Measurements from ENCODE around the gene ICE2.
A peak's percentile ranks its signal among the peaks of the same experiment; 100 is the strongest.
"Not testable (repeated sequence)": the region's sequence is repeated elsewhere in the genome, so short reads cannot be mapped to it uniquely, and the experiment has no call there.

Gene ICE2

DNA sequence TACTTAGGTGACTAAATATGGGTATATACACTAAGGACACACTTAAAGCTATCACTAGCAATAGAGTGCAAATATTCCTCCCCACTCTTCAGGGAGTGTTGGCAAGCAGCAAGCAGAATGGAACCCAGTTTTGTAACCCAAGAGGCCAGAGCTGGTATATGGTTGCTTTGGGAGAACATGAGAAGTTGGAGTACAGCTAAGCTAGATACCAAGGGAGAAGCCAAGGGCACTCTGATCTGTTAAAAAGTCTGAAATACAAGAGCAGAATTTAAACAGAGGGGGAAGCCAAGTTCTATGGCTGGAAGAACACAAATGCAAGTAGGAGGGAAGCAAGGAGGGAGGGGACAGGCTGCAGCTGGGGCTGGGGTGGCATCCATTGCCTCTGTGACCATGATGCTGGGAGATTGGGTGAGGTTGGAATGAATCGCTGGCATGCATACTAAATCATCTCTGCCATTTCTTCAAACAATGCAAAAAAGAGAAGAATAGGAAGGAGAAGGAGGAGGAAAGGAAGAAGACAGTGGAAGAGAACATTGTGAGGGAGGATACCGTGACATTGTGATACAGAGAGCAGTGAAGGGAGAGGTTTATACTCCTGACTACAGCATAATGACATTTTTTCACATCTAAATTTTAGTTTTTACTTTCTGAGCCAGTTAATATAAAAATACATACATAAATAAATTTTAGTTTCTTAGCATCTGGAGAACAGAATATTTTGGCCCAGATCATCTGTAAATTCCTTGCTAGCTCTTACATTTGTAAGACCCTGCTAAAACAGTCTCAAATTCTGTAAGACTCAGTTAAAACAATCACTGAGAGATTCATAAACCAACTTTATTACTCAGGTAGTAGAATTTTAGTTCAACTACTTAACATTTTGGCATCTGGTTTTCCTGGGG, 72.2 kb downstream of the ICE2 start:
- DNase-seq (ENCODE audit: low spot score) = no peak

DNA sequence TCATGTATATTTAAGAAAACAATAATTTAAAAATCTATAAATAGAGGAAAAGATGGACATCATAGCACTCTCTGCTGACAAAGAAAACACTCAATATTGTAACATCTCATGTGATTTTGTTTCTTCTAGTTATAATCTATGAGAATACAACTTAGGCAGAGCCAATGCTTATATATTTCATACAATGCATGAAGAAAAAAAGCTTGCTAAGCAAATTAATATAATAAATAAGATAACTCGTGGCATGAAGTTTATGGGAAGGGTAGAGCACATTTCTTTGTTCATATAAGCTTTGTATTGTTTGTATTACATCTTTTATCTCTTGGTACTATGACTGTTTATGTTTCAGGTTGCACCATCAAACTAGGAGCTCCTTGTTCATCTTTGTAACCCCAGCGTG, 73.5 kb downstream of the ICE2 start:
- DNase-seq (ENCODE audit: low spot score) = no peak

DNA sequence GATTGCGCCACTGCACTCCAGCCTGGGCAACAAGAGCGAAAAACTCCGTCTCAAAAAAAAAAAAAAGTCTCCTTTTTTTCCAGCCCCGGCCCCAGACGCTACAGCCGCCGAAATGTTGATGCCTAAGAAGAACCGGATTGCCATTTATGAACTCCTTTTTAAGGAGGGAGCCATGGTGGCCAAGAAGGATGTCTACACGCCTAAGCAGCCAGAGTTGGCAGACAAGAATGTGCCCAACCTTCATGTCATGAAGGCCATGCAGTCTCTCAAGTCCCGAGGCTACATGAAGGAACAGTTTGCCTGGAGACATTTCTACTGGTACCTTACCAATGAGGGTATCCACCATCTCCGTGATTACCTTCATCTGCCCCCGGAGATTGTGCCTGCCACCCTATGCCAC, 74.6 kb downstream of the ICE2 start:
- DNase-seq (ENCODE audit: low spot score) = not testable (repeated sequence)

DNA sequence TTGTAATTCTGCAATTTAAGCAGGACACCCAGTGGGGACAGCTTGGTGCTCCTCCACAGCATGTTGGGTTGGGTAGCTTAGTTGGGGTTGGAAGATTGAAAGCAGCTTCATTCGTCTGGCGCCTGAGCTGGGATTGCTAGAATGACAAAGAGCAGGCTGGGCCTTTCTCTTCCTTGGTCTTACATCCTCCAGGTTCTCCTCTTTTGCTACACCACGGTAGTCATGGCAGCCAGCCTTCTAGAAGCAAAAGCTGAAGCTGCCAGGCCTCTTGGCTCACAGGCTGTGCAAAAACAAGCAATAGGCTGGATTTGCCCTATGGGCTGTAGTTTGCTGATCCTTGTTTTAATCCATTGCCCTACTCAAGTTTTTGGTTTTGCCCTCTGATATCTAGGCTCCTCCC, 78.0 kb downstream of the ICE2 start:
- DNase-seq (ENCODE audit: low spot score) = no peak

DNA sequence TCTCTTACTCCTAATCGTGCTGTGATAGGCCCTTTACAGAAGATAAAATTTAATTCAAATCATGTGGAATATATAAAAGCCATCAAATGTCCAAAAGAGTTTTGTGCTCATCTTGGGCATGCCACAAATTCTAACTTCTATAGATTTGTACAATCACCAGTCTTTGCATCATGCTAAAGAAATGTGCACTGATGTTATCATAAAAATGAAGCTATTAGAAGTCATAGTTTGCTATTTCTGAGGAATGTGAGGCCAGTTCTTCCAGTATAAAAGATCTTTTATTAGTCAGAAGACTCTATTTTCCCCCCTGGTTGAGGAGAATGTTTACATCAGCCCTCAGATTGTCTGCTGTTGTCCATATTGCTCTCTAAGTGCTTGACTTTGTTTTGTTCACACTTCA, 79.0 kb downstream of the ICE2 start:
- no peak for DNase-seq (ENCODE audit: low spot score)

DNA sequence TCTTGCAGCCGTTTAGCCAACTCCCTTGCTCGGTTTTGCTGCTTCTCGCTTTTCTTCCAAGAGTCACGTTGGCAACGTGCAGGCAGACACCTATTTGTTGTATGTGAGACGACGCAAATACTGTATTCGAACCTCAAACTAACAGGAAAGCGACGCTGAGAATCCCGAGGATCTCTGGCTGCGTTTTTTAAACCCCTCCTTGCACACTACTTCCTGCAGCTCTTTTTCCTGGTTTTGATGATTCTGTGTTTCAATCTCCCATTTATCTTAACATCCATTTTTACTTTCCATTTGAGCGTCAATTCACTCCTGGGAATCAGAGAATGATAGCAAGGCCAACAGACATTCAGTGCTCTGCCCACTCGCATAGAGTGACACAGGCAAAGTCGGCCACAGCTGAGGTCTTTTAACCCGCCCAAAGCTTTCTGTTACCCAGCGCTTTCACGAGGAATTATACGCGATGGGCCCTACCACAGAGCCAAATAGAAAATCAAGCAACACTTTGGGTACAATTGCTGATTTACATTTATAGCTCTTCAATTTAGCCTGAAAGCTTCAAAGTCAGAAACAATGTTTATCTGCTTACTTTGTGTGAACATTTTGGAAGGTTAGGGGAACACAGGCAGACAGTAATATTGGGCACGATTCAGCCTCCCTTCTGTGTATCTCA, 79.6 kb downstream of the ICE2 start:
- no peak for DNase-seq (ENCODE audit: low spot score)

DNA sequence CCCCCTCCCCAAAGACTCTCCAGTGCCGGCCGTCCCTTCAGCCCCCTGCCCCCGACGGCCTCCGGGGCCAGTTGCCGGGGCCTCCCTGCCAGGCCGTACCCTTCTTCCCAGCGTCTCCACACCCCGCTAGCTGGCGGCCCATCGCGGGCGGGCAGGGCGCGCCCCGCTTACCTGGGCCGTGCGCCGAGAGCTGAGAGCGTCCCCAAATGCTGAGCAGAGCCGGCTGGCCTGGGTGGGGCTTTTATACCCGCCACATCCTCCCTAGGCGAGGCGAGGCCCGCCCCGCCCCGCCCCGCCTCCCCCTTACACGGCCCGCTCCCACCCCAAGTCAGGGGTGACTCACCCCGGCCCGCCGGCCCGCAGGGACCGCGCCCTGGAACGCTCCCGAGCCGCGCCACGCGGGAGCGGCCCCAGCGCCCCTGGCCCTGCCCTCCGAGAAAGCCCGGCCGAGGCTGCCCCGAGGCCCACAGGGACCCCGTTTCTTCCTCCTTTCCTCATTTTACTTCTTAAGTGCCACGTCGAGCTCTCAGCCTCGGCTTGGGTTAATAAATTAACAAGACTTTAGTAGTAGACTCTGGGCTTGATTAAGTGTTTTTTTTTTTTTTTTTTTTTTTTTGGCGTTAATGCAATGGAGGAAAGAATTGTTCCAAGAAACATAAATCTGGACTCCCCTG, 81.0 kb downstream of the ICE2 start, which contains the start of gene ANXA2:
Gene ANXA2 (minus strand): TSS at position 215 of the 674 bp plus-strand sequence. CDS start 11,911 bp downstream, outside the sequence.
- peak; percentile 96 for DNase-seq (ENCODE audit: low spot score)

DNA sequence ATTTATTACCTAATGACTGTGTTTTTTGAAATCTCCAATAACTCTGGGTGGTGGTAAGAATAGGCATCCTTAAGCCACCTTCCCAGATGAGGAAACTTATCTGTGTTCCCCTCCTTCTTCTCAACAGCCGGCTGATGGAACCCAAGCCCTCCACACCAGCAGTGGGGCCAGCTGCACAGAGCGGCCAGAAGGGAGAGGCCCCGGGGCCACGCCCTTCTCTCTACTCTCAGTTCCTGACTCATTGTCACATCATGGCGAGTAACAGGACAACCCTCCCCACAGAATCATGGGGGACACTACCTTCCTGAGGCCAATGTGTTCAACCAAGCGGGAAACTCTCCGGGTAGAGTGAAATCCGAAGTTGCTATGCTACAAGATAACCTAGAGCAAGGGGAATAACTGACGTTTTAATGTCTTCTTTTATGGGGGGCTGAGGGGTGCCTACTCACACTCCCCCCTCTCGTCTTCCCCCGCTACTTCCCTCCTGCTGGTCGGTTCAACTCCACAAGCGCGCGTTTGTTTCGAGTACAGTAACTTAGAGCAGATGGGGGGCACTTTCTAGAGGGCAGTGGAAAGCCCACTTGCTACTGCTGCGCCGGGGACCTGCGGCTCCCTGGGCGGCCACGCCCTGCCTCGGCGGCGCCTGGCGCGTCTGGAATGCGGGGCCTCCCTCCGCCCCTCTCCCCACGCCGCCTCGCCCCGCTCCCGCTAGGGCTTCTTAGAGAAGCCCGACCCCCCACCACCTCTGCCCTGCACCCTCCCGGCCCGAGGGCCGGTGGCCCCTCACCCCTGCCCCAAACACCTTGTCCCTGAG, 81.8 kb downstream of the ICE2 start:
- peak; percentile 76 for DNase-seq (ENCODE audit: low spot score)

DNA sequence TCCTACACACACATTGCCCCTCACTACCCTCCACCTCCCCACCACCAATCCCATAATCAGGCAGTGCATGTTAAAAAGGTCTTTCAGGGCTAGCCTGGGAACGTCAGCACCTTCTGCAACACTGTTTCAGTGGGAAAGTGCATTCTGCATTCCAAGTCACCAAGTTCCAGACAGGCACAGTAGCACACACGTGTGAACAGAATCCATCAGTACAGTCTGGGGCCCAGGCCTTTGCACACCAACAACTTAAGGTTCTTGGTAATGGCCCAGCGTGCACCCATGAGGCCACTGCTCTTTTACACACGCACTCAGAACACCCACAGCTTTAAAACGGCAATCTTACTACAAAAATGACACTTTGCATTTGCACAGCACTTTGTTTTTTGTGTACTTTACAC, 82.4 kb downstream of the ICE2 start:
- no peak for DNase-seq (ENCODE audit: low spot score)

DNA sequence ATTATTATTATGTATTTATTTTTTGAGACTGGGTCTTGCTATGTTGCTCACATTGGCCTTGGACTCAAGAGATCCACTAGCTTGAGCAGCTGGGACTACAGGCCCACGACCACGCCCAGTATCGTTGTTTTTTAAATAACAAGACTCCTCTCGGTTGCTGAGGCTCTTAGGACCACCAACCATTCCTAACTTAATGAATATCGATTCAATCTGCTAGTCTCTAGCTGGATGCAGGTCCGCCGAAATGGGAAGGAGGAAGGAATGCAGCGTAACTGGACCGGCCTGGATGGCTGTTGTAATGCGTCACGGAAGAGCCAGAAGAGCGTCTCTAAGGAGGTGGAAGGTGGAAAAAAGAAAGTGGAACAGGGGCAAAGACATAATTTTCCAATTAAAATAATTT, 82.8 kb downstream of the ICE2 start:
- no peak for DNase-seq (ENCODE audit: low spot score)

DNA sequence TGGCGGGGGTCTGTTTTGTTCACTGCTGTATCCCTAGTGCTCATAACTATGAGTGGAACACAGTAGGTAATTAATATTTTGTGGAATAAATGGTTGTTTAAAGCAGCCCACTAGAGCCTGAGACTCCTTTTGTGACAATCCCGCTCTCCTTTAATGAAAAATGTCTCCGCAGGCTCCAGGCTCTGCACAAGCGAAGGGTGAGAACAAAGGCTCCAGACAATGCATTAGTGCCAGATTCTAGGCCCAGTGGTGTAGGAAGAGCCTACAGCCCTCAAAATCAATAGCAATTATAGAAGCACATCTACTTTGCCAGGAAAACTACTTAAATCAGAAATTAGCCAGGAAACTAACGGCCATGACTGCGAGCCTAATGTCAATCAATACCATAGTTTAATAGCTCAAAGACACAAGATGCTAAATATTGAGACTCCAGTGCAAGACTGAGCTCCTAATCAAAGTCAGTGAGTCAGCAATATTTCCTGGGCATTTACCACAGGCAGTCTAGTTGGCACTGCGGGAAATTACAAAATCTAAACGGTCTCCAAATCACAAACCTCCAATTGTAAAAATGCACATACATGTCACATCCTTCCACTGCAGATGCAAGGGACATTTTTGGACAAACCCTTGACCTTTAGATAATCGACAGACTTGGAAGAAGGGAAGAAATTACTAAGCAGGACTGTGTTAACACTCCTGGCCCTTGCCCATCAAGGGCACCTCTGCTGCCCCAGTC, 83.5 kb downstream of the ICE2 start:
- no peak for DNase-seq (ENCODE audit: low spot score)

DNA sequence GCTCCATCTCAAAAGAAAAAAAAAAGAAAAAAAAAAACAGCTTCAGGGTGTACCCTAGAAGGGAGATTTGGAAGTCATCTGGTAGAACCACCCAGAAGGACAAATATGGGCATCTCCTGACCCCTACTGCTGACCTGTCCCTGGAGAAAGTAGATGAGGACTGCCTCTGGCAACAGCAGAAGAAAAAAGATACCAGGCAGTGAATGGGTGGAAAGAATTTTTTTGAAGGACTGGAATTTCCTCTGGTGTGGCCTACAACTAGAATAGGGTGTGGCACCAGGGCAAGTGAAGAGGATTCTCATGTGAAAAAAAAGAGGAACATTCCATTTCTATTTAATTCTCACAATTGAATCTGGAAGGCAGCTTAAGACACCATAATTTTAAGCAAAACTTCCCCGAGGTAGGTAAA, 84.2 kb downstream of the ICE2 start:
- no peak for DNase-seq (ENCODE audit: low spot score)

DNA sequence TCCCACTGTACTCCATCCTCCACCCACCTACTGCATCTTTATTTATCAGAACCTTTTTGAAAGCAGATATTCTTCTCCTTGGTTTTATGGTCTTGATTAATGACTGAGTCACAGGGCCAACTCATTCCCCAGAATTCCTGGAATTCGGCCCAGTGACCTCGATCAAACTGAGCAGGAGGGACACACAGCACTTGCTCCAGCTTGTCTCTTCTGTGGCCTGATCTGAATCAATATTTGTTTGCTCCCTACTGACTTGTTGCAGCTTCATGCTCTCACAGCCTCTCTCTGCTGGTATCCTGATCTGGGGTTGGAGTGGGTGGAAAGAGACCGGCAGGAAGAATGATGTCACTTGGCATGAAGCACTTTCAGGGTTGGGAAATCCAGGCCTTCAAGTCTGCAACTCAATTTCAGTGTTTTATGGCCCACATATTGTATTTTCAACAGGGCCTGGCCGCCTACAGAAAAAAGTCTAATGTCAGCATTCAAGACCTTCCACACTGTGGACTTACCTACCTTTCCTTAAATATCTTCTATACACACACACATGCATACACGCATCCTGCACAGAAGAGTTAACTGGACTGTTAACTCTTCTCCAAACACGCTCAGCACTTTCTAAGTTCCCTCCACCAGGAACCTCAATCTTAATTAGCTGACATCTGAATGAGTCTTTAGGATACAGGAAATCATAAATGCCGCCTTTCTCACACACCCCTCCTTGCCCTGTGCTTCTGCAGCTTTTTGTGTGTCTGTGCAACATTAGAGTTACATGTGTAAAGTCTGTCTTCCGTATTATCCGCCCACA, 85.8 kb downstream of the ICE2 start:
- DNase-seq (ENCODE audit: low spot score) = peak; percentile 69

DNA sequence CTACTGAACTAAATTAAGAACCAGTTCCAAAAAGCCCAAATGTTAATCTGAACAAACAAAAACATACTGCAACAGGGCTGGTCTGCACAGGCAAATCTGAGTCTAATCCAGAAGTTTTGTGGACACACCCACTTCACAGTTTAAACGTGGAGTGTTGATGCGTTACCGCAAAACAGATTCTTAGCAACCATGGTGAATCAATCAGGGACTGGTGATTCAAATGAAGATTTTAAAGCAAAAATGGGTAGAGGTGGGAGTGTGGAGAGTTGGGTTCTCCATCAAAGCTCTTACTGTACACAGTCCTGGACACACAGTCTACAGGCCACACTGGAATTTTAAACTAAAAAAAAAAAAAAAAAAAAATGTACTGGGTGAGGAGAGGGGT, 86.3 kb downstream of the ICE2 start:
- DNase-seq (ENCODE audit: low spot score) = no peak

DNA sequence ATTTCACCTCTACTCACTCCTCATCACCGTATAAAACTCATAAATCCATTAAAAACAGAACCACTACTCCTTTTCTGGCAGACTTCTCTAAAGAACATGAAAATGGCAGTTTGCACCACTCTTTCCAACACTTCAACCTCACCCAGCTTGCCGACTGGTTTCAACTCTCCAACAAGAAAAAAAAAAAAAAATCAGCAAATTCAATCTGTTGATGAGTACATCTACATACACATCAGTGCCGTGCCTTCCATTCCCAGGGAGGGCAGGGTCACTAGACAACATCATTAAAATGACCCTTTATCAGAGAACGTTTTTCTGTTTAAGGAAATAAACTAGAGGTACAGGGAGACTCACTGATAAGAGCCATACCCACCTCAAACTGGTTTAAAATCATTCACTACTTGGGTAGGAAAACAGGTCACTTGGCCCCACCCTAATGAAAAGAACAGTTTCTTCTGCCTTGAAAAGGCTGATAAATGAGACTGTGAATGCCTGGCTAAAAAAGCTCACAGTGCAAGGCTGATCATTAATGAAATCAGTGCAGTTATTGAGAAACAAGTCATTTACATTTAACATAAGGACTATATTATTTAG, 87.1 kb downstream of the ICE2 start:
- no peak for DNase-seq (ENCODE audit: low spot score)

DNA sequence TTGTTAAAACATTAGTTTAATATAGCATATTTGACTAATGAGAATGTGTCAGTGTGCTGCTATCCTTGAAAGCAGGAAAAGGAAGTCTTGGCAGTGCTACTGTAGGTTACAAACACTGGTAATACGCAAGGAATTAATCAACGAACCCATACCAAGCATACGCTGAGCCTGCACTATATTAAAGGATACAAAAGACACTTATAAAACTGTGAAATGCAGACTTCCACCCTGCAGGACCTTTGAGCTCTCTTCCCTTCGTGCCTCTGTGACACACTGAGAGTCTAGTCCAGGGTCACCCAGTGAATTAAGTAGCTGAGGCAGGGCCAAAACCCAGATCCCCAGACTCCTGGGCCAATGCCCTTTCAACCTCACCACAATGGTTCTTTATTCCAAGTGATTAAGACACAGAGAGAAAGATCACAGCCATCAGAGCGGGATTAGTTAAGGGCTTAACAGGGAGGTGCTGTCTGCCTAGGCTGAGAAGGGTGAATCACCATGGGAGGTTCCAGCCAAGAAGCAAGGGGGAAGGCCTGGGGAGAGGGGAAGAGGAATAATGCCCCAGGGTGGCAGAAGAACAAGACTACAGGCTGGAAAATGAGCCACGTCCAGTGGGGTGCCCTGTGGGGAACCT, 88.0 kb downstream of the ICE2 start:
- DNase-seq (ENCODE audit: low spot score) = peak; percentile 67

DNA sequence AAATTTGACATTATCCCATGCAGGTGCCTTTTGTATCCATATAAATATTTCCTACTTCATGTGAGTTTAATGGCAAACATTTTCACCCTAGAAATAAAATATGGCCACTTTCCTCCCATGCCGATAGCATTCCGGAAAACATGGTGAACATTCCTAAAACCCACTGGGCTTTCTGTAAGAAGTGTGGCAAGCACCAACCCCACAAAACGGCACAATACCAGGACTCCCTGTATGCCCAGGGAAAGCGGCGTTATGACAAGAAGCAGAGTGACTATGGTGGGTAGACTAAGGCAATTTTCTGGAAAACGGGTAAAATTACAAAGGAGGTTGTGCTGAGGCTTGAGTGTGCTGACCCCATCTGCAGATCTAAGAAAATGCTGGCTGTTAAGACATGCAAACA, 88.7 kb downstream of the ICE2 start:
- no peak for DNase-seq (ENCODE audit: low spot score)

DNA sequence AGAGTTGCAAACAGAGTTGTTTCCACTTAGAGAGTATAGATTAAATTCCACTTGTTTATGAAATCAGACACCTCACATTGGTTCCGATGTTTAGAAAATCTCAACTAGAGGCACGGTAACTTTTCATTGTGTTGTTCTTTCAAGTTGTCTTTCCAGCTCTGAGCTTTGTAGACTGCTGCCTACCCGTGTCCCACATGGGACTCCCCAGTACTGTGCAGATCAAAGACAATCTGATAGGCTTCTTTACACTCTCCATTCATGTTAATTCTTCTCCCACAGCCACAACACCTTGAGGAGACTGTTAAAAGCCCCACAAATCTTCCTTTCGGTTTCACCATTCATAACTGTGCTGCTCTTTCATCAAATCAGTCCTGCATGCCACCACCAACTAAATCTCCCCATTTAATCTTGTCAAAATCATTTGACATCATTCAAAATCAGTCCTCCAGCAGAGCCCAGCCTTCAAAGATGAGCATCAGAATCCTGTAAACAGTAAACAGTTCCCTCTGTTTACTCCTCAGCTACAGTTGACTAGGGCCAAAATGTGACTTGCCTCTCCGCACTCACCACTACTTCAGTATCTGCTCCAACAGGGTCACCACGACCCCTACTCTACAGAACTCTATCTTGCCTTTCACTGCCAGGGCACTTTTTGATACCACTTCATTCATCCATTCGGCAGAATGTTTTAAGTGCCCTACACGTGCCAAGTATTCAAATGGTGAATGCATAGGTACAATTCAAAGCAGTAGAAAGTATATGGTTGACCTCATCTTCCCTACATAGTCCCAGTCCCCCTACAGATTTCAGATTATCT, 89.5 kb downstream of the ICE2 start:
- DNase-seq (ENCODE audit: low spot score) = no peak

DNA sequence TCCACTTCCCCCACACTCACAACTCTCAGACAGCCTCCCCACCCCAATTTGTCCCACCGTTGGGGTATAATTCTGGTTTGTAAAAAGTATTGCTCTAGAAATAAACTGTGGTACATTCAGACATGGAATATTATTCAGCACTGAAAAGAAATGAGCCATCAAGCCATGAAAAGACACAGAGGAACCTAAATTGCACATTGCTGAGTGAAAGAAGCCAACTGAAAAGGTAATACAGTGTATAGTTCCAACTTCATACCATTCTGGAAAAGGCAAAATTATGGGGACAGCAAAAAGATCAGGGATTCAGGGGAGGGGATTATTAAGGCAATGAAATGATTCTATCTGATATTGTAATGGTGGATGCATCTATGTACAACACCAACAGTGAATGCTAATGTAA, 91.6 kb downstream of the ICE2 start:
- DNase-seq (ENCODE audit: low spot score) = no peak
